Measurements from ENCODE around the gene TNFSF9. TPM values are rescaled to one million over a fixed set of nuclear protein-coding genes. Genes with fewer than 3 reads are reported as not detected.
A peak's percentile ranks its signal among the peaks of the same experiment; 100 is the strongest.

TNFSF9 gene
- polyA plus RNA-seq, 2 of the 4 experiments (the other 2 are of a cell fraction) = 6.3 to 15.9 TPM

DNA sequence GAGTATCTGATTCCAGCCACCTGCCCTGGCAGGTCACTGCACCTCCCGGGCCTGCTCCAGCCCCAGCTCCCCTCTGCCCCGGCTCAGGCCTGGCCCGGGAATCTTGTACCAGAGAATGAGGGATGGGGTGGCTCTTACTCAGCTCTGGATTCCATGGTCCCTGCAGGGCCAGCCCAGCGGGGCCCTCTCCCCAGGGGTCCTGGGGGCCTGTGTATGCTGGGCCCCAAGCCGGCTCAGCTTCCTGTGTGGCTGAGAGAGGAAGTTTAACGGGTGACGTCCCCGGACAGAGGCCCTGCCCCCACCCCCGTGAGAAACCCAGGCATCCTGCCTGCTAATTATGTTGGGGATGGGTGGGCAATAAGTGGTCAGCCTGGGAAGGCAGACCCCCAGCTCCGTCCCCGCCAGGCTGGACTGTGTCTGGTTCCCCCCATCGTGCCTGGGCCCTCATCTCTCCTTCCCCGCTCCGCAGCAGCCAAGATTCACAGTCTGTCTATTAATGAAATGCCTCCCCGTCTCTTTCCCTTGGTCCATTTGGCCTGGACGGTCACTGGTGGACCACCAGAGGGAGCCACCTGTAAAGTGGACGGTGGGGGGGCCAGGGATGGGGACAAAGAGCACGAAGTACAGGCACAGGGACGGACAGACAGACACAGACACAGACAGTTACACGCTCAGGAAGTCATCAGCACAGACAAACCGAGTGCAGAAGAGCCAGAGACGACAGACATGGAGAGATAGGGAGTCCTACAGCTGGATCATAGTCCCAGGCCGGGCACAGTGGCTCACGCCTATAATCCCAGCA is 49.1 kb upstream of the TNFSF9 start, which contains the start of gene DENND1C:
DENND1C (minus strand) TSS at position 247 of the 802 bp plus-strand sequence; CDS start at position 155, 92 bp downstream.
- CTCF ChIA-PET = interaction anchor here (0.6 to 1.9 kb wide), 11 partner anchors 9 to 165 kb away, joined by 3 to 11 read pairs (median 3); no protein-coding TSS in a partner anchor

DNA sequence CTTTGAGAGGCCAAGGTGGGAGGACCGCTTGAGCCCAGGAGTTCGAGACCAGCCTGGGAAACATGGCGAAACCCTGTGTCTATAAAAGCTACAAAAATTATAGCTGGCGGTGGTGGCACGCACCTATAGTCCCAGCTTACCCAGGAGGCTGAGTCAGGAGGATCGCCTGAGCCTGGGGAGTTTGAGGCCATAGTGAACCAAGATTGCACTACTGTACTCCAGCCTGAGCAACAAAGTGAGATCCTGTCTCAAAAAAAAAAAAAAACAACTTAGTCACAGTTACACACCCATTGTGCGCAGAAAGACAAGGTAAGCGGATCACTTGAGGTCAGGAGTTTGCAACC is 48.5 kb upstream of the TNFSF9 start:
- ATAC-seq = no peak
- POLR2A ChIA-PET = no interaction called here
- WGBS (ENCODE audit: missing lambda C conversion rate) = 90% methylated on average over 8 of the region's 8 CpGs
- CTCF ChIA-PET = interaction anchor here (0.6 to 1.9 kb wide), 7 partner anchors 10 to 123 kb away, joined by 3 to 11 read pairs (median 5); no protein-coding TSS in a partner anchor
- FAIRE-seq = no peak
- TF ChIP-seq MYC (IDR thresholded peaks at IDR 0.05; ENCODE audit: borderline replicate concordance, low read length) = no peak
- TF ChIP-seq, protein P1, sequence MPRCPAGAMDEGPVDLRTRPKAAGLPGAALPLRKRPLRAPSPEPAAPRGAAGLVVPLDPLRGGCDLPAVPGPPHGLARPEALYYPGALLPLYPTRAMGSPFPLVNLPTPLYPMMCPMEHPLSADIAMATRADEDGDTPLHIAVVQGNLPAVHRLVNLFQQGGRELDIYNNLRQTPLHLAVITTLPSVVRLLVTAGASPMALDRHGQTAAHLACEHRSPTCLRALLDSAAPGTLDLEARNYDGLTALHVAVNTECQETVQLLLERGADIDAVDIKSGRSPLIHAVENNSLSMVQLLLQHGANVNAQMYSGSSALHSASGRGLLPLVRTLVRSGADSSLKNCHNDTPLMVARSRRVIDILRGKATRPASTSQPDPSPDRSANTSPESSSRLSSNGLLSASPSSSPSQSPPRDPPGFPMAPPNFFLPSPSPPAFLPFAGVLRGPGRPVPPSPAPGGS (IDR thresholded peaks at IDR 0.05) = no peak
- TF ChIP-seq HOXB13 (CRISPR knock-in tag; IDR thresholded peaks at IDR 0.05; ENCODE audit: low read depth) = no peak
- no peak for TF ChIP-seq JUN (IDR thresholded peaks at IDR 0.05)
- no peak for TF ChIP-seq POLR2AphosphoS2 (conservative IDR thresholded peaks at IDR 0.05; ENCODE audit: low read length)
- TF ChIP-seq MAZ (IDR thresholded peaks at IDR 0.05; ENCODE audit: borderline replicate concordance, low read depth, low read length) = no peak
- TF ChIP-seq, protein P2, sequence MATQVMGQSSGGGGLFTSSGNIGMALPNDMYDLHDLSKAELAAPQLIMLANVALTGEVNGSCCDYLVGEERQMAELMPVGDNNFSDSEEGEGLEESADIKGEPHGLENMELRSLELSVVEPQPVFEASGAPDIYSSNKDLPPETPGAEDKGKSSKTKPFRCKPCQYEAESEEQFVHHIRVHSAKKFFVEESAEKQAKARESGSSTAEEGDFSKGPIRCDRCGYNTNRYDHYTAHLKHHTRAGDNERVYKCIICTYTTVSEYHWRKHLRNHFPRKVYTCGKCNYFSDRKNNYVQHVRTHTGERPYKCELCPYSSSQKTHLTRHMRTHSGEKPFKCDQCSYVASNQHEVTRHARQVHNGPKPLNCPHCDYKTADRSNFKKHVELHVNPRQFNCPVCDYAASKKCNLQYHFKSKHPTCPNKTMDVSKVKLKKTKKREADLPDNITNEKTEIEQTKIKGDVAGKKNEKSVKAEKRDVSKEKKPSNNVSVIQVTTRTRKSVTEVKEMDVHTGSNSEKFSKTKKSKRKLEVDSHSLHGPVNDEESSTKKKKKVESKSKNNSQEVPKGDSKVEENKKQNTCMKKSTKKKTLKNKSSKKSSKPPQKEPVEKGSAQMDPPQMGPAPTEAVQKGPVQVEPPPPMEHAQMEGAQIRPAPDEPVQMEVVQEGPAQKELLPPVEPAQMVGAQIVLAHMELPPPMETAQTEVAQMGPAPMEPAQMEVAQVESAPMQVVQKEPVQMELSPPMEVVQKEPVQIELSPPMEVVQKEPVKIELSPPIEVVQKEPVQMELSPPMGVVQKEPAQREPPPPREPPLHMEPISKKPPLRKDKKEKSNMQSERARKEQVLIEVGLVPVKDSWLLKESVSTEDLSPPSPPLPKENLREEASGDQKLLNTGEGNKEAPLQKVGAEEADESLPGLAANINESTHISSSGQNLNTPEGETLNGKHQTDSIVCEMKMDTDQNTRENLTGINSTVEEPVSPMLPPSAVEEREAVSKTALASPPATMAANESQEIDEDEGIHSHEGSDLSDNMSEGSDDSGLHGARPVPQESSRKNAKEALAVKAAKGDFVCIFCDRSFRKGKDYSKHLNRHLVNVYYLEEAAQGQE (IDR thresholded peaks at IDR 0.05) = no peak
- TF ChIP-seq, protein P3, sequence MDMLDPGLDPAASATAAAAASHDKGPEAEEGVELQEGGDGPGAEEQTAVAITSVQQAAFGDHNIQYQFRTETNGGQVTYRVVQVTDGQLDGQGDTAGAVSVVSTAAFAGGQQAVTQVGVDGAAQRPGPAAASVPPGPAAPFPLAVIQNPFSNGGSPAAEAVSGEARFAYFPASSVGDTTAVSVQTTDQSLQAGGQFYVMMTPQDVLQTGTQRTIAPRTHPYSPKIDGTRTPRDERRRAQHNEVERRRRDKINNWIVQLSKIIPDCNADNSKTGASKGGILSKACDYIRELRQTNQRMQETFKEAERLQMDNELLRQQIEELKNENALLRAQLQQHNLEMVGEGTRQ (IDR thresholded peaks at IDR 0.05) = no peak
- no peak for TF ChIP-seq ZC3H11A (IDR thresholded peaks at IDR 0.05)
- TF ChIP-seq, protein P4, sequence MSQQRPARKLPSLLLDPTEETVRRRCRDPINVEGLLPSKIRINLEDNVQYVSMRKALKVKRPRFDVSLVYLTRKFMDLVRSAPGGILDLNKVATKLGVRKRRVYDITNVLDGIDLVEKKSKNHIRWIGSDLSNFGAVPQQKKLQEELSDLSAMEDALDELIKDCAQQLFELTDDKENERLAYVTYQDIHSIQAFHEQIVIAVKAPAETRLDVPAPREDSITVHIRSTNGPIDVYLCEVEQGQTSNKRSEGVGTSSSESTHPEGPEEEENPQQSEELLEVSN (IDR thresholded peaks at IDR 0.05; ENCODE audit: borderline replicate concordance, low read depth) = no peak
- no peak for TF ChIP-seq FOXS1 (CRISPR knock-in tag; IDR thresholded peaks at IDR 0.05)
- no peak for TF ChIP-seq SMC3 (IDR thresholded peaks at IDR 0.05)
- TF ChIP-seq CBX2 (IDR thresholded peaks at IDR 0.05; ENCODE audit: borderline replicate concordance, low read depth) = no peak
- TF ChIP-seq RCOR1 (IDR thresholded peaks at IDR 0.05; ENCODE audit: low read depth, low read length) = no peak
- no peak for TF ChIP-seq HOXA7 (CRISPR knock-in tag; IDR thresholded peaks at IDR 0.05)
- no peak for TF ChIP-seq ESRRA (IDR thresholded peaks at IDR 0.05; ENCODE audit: borderline replicate concordance, low read length)
- TF ChIP-seq NFE2L2 (conservative IDR thresholded peaks at IDR 0.05; ENCODE audit: low read length) = no peak
- no peak for TF ChIP-seq CEBPB (IDR thresholded peaks at IDR 0.05)
- TF ChIP-seq ZSCAN20 (CRISPR knock-in tag; IDR thresholded peaks at IDR 0.05) = no peak
- H3K4me3 ChIP-seq = no peak overlapping the region
- H3K4me2 ChIP-seq = no peak overlapping the region
- no peak overlapping the region for H3K27ac ChIP-seq
- H3K4me1 ChIP-seq = no peaks in the 10 kb centered on the region
- H3K9me3 ChIP-seq = no peaks in the 10 kb centered on the region
- DNase-seq (ENCODE audit: low read depth in 1 of 2, low spot score in 1 of 2) = no peak

More for the DNA sequence above, 49.1 kb upstream of the TNFSF9 start, which contains the start of gene DENND1C:
- FAIRE-seq = no peak
- TF ChIP-seq EP300 (IDR thresholded peaks at IDR 0.05) = no peak
- TF ChIP-seq HOXB13 (CRISPR knock-in tag; IDR thresholded peaks at IDR 0.05; ENCODE audit: low read depth) = no peak
- TF ChIP-seq, protein P5, sequence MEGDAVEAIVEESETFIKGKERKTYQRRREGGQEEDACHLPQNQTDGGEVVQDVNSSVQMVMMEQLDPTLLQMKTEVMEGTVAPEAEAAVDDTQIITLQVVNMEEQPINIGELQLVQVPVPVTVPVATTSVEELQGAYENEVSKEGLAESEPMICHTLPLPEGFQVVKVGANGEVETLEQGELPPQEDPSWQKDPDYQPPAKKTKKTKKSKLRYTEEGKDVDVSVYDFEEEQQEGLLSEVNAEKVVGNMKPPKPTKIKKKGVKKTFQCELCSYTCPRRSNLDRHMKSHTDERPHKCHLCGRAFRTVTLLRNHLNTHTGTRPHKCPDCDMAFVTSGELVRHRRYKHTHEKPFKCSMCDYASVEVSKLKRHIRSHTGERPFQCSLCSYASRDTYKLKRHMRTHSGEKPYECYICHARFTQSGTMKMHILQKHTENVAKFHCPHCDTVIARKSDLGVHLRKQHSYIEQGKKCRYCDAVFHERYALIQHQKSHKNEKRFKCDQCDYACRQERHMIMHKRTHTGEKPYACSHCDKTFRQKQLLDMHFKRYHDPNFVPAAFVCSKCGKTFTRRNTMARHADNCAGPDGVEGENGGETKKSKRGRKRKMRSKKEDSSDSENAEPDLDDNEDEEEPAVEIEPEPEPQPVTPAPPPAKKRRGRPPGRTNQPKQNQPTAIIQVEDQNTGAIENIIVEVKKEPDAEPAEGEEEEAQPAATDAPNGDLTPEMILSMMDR (IDR thresholded peaks at IDR 0.05) = peak; percentile 38; the same call in 2 of the 3 replicates
- TF ChIP-seq SMC3 (IDR thresholded peaks at IDR 0.05) = peak; percentile 52
- peak; percentile 33 to 50 for TF ChIP-seq RAD21 (conservative IDR thresholded peaks at IDR 0.05 in 1 of 2, IDR thresholded peaks at IDR 0.05 in 1 of 2)
- TF ChIP-seq RARB (CRISPR knock-in tag; IDR thresholded peaks at IDR 0.05) = no peak
- 30% methylated on average over 17 of the region's 24 CpGs for WGBS (ENCODE audit: missing lambda C conversion rate)
- DNase-seq (ENCODE audit: low read depth in 1 of 2, low spot score in 1 of 2) = peak in 1 of 2 experiments; percentile 41
- peak; percentile 63 to 86 for ATAC-seq
- POLR2A ChIA-PET = no interaction called here
- Histone ChIP-seq H3K4me3 (no peak within 1 kb of the TSS), H3K4me2 (no peak within 1 kb of the TSS), H3K4me1 (no peaks in the 10 kb centered on the region), H3K27ac (0 out of 6 replicates have a peak within 1 kb of the TSS, but pooled peaks of 1 of the 2 experiments have one; percentile 13), H3K9me3 (no peaks in the 10 kb centered on the region)
